Suppressor macrophage treated with lipopolysaccharide for 4 hours (primary cell): Measurements from ENCODE around the gene IFNAR1.

Source experiments
- DNase-seq: peaks from one replicate; pipeline ENCODE4 v3.0.0-alpha.2; 2020

The IFNAR1 gene

DNA sequence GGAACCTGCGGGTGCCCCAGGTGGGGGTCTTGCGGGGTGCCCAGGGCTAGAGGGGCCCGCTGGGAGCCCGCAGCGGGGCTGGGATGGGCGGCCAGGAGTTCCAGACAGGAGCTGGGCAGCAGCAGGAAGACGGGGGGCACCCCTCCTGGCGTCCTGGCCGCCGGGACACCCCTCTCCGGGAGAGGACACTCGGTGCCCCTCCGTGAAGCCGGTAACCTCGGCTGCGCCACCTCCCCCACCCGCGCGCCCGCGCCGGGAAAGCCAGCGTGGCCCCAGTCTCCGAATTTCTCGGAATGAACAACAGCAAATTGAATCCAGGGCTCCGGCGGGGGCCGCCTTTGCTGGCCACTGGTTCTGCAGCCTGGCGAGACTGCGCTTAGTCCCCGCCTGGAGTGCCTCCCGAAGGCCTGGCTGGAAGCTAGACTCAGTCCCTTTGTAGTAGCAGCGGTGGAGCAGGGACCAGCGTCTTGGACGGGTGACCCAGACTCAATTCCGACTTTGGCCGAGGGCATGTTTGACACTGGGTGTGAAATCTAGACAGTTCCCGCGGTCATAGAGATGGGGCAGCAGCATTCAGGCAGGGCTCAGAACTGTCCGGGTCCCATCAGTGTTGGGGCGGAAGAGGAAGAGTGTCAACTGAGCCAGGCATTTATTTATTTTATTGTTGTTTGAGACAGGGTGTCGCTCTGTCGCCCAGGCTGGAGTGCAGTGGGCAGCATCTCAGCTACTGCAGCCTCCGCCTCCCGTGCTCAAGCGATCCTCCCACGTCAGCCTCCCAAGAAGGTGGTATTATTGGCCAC is 79.2 kb downstream of the IFNAR1 start:
- DNase-seq: peak; percentile 65

DNA sequence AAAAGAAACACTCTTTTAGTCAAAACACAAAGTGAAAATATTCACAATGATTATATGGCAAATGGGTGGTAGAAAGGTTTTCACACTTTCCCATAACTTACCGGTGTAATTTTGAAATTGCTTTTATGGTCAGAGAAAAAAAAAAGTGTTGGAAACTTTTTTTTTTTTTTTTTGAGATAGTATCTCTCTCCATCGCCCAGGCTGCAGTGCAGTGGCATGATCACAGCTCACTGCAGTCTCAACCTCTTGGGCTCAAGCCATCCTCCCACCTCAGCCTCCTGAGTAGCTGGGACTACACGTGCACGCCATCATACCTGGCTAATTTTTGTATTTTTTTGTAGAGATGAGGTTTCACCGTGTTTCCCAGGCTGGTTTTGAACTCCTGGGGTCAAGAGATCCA is 81.7 kb downstream of the IFNAR1 start:
- DNase-seq: no peak
